Activated CD4-positive, alpha-beta T cell treated with anti-CD3 and anti-CD28 coated beads, Interleukin-2, amount 10 ng/mL, durations not matched to agents 7 days and 5 days (primary cell): Measurements from ENCODE around the gene PLCXD1. TPM values are rescaled to one million over a fixed set of nuclear protein-coding genes. Genes with fewer than 3 reads are reported as not detected.

Experiments used
- CTCF ChIA-PET: fragments of 350-600 bp; sonication (Branson Sonifier 250); formaldehyde crosslinking; loops from one replicate; lab custom pipeline; 2021; ENCODE audit warnings: antibody characterized with exemption; lab: Charles Lee
- POLR2A ChIA-PET: fragments of 350-600 bp; sonication (Branson Sonifier 250); formaldehyde crosslinking; loops from one replicate; lab custom pipeline; 2021; ENCODE audit warnings: antibody characterized with exemption; lab: Charles Lee
- DNase-seq: peaks from one replicate; pipeline ENCODE4 v3.0.0-alpha.2; 2020
- H3K27ac Mint-ChIP-seq: one replicate; pipeline ENCODE4 v1.8.0; 2021; ENCODE audit warnings: mild to moderate bottlenecking, moderate library complexity, mixed read lengths
- H3K27me3 Mint-ChIP-seq: one replicate; pipeline ENCODE4 v1.8.0; 2021; ENCODE audit warnings: mixed read lengths
- H3K36me3 Mint-ChIP-seq: one replicate; pipeline ENCODE4 v1.8.0; 2021; ENCODE audit warnings: low read depth, mixed read lengths
- H3K4me1 Mint-ChIP-seq: one replicate; pipeline ENCODE4 v1.8.0; 2021; ENCODE audit warnings: mixed read lengths
- H3K4me3 Mint-ChIP-seq: one replicate; pipeline ENCODE4 v1.8.0; 2021; ENCODE audit warnings: mild to moderate bottlenecking, moderate library complexity, mixed read lengths
- H3K9me3 Mint-ChIP-seq: one replicate; pipeline ENCODE4 v1.8.0; 2021; ENCODE audit warnings: mixed read lengths
- total RNA-seq, 2 experiments: library from RNA; stranded (reverse); gene quantifications; one replicate each; pipeline ENCODE4 v1.2.3, GENCODE V29; 2021

The PLCXD1 gene
- total RNA-seq, 2 experiments from 2014 or later = 60.1 to 63.4 TPM

- H3K4me3 Mint-ChIP-seq = no peak overlapping the region
- POLR2A ChIA-PET = no interaction called here
- DNase-seq = no peak
Measured at GRCh38 chrX:332916-333610, 51.9 kb downstream of the PLCXD1 start.

DNA sequence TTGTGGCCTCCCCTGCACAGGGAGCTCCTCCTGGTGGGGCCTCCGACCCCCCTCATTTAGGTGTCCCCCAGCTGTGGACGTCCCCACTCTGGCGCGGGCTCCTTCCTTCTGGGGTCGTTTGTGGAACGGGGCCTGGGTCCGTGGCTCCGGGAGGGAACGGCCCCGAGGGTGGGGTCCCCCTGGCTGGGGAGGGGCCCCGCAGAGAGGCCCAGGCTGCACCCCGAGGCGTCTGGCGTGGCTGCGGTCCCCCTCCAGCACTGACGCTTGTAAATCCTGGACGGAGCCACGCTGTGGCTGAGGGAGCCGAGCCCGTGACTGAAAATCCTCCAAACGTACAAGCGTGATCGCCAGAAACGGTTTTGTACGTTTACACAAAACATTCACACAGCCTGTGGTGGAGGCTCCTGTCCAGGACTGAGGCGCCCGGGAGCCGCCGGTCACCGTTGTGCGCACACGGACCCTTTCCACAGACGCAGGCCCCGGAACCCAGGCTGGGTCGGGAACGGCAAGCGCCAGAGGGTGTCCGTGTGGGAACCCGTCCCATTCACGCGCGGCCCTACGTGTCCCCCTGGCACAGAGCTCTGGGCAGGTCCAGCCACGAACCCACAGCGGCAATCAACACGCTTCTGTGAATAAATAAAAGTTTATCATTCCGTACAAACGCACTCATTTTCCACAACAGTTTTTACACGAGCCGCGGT, 52.6 kb downstream of the PLCXD1 start:
- POLR2A ChIA-PET = no interaction called here
- Mint-ChIP-seq H3K9me3 (peaks cover 2% of the 10 kb centered on the region), H3K27me3 (peaks cover 3% of the 10 kb centered on the region), H3K27ac (no peak overlapping the region), H3K4me3 (no peak overlapping the region), H3K36me3 (peaks cover 23% of the 10 kb centered on the region), H3K4me1 (no peaks in the 10 kb centered on the region)
- CTCF ChIA-PET = no interaction called here
- peak; percentile 1 for DNase-seq

More at GRCh38 chrX:332916-333610, 51.9 kb downstream of the PLCXD1 start:
- H3K9me3 Mint-ChIP-seq = peaks cover 2% of the 10 kb centered on the region
- H3K36me3 Mint-ChIP-seq = peaks cover 16% of the 10 kb centered on the region
- H3K27me3 Mint-ChIP-seq = peaks cover 3% of the 10 kb centered on the region
- no peaks in the 10 kb centered on the region for H3K4me1 Mint-ChIP-seq
- H3K27ac Mint-ChIP-seq = no peak overlapping the region
- CTCF ChIA-PET = no interaction called here

DNA sequence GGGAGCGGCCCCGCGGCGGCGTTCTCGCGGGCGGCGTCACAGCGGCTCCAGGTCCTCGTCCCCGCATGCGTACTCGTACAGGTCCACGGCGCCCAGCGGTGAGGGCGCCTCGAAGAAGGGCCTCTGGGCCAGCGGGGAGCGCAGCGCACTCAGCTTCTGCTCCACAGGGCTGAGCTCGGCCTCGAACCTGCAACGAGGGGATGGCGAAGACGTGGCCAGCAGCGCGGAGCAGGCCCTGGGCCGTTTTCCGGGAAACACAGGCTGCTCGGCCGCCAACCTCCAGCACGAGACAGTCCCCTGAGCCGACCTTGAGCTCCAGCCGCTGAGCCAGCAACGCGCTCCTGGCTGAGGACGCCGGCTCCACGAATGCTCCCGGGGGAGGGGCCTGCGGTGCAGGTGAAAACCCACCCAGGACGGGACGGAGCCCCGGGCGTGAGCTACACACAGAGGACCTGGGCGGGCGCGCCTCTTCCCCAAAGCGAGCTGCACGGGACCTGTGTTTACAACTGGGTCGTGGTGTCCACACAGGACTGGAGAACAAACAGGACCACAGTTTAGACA, 53.2 kb downstream of the PLCXD1 start:
- Mint-ChIP-seq H3K4me1 (no peaks in the 10 kb centered on the region), H3K27me3 (peaks cover 3% of the 10 kb centered on the region), H3K27ac (no peak overlapping the region), H3K9me3 (peaks cover under 1% of the 10 kb centered on the region), H3K4me3 (no peak overlapping the region), H3K36me3 (peaks cover 24% of the 10 kb centered on the region)
- DNase-seq = peak; percentile 3
- ChIA-PET CTCF (no interaction called here), POLR2A (no interaction called here)

GRCh38 chrX:334971-335757, 54.0 kb downstream of the PLCXD1 start:
- peaks cover 24% of the 10 kb centered on the region for H3K36me3 Mint-ChIP-seq
- no peaks in the 10 kb centered on the region for H3K4me1 Mint-ChIP-seq
- H3K4me3 Mint-ChIP-seq = no peak overlapping the region
- H3K9me3 Mint-ChIP-seq = no peaks in the 10 kb centered on the region
- ChIA-PET CTCF (no interaction called here), POLR2A (no interaction called here)
- H3K27ac Mint-ChIP-seq = no peak overlapping the region
- no peak for DNase-seq
- peaks cover 3% of the 10 kb centered on the region for H3K27me3 Mint-ChIP-seq

DNA sequence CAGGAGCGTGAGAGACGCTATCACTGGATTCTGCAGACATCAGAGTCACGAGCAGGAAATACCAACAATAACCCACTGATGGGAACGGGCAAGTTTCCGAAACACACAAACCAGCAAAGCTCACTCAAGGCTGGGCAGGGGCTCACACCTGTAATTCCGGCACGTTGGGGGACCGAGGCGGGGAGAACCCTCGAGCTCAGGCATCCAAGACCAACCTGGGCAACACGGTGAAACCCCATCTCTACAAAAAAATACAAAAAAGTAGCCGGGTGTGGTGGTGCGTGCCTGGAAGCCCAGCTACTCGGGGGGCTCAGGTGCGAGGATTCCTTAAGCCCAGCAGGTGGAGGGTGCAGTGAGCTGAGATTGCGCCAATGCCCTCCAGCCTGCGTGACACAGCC, 54.6 kb downstream of the PLCXD1 start:
- Mint-ChIP-seq H3K4me1 (no peaks in the 10 kb centered on the region), H3K4me3 (no peak overlapping the region), H3K9me3 (no peaks in the 10 kb centered on the region), H3K36me3 (peaks cover 26% of the 10 kb centered on the region), H3K27ac (no peak overlapping the region), H3K27me3 (peaks cover 3% of the 10 kb centered on the region)
- ChIA-PET CTCF (no interaction called here), POLR2A (no interaction called here)
- no peak for DNase-seq

DNA sequence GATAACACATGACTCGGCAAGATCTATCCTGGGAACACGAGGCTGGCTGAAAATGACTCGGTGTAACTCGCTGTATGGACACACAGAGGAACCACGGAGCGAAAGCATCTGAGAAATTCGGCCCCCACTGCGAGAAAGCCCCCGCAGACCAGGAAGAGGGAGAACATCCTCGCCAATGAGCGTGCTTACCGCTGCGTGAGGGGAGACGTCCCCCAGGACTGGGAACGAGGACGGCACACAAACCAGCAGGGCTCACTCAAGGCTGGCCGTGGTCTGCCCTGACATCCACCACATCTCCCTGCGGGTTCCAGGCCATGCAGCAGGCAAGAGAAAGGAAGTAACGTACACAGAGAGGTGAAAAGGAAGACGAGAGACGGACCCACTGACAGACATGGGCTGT, 55.0 kb downstream of the PLCXD1 start:
- no peak overlapping the region for H3K27ac Mint-ChIP-seq
- H3K36me3 Mint-ChIP-seq = peaks cover 28% of the 10 kb centered on the region
- ChIA-PET POLR2A (no interaction called here), CTCF (no interaction called here)
- H3K27me3 Mint-ChIP-seq = peaks cover 3% of the 10 kb centered on the region
- H3K4me1 Mint-ChIP-seq = no peaks in the 10 kb centered on the region
- no peaks in the 10 kb centered on the region for H3K9me3 Mint-ChIP-seq
- H3K4me3 Mint-ChIP-seq = no peak overlapping the region
- DNase-seq = no peak

GRCh38 chrX:337331-337831, 56.2 kb downstream of the PLCXD1 start:
- ChIA-PET CTCF (no interaction called here), POLR2A (no interaction called here)
- DNase-seq = no peak
- H3K9me3 Mint-ChIP-seq = no peaks in the 10 kb centered on the region
- no peaks in the 10 kb centered on the region for H3K4me1 Mint-ChIP-seq
- no peaks in the 10 kb centered on the region for H3K27me3 Mint-ChIP-seq
- H3K36me3 Mint-ChIP-seq = peaks cover 36% of the 10 kb centered on the region
- no peak overlapping the region for H3K27ac Mint-ChIP-seq
- no peak overlapping the region for H3K4me3 Mint-ChIP-seq

GRCh38 chrX:338281-338835, 57.2 kb downstream of the PLCXD1 start:
- CTCF ChIA-PET = no interaction called here
- DNase-seq = no peak
- Mint-ChIP-seq H3K27me3 (no peaks in the 10 kb centered on the region), H3K4me3 (no peak overlapping the region), H3K27ac (no peak overlapping the region), H3K4me1 (no peaks in the 10 kb centered on the region), H3K36me3 (peaks cover 36% of the 10 kb centered on the region), H3K9me3 (no peaks in the 10 kb centered on the region)
- POLR2A ChIA-PET = no interaction called here

GRCh38 chrX:338836-339400, 57.7 kb downstream of the PLCXD1 start:
- peaks cover 36% of the 10 kb centered on the region for H3K36me3 Mint-ChIP-seq
- no peaks in the 10 kb centered on the region for H3K4me1 Mint-ChIP-seq
- ChIA-PET POLR2A (no interaction called here), CTCF (no interaction called here)
- no peaks in the 10 kb centered on the region for H3K9me3 Mint-ChIP-seq
- H3K27ac Mint-ChIP-seq = no peak overlapping the region
- no peak overlapping the region for H3K4me3 Mint-ChIP-seq
- no peak for DNase-seq
- H3K27me3 Mint-ChIP-seq = no peaks in the 10 kb centered on the region

GRCh38 chrX:340121-340520, 58.9 kb downstream of the PLCXD1 start:
- Mint-ChIP-seq H3K4me3 (no peak overlapping the region), H3K27me3 (no peaks in the 10 kb centered on the region), H3K4me1 (no peaks in the 10 kb centered on the region), H3K36me3 (peaks cover 43% of the 10 kb centered on the region), H3K27ac (no peak overlapping the region), H3K9me3 (no peaks in the 10 kb centered on the region)
- POLR2A ChIA-PET = no interaction called here
- no peak for DNase-seq
- CTCF ChIA-PET = no interaction called here

DNA sequence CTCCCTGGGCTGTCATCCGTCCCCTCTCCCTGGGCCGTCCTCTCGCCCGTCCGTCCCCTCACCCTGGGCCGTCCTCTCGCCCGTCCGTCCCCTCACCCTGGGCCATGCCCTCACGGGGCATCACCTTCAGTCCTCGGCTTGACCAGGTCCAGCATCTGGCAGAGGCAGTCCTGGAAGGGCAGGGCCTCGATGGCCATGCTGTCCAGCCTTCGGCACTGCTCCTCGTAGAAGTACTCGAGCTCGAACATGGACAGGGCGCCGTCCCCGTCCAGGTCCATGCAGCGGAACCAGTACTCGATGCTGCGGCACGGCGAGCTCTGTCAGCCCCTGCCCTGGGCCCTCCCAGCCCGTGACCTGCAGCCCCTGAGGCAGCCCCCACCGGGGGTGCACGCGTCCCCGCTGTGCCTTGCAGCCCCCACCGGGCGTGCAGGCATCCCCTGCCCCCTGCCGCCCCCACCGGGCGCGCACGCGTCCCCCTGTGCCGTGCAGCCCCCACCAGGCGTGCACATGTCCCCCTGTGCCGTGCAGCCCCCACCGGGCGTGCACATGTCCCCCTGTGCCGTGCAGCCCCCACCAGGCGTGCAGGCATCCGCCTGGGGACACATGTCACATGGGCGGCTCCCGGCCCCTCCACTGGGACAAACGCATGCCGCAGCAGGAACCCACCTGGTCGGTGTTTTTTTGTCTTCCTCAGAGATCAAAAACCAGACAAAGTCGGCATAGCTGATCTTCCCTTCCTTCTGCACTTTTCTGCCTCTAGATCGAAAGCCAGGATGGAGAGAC, 59.7 kb downstream of the PLCXD1 start:
- Mint-ChIP-seq H3K36me3 (peaks cover 47% of the 10 kb centered on the region), H3K27me3 (no peaks in the 10 kb centered on the region), H3K4me3 (no peak overlapping the region), H3K4me1 (no peaks in the 10 kb centered on the region), H3K27ac (no peak overlapping the region), H3K9me3 (no peaks in the 10 kb centered on the region)
- ChIA-PET POLR2A (no interaction called here), CTCF (no interaction called here)
- DNase-seq = no peak
